NB4 (cell line): ENCODE results near the gene CHI3L1.

Experiments used
- DNase-seq: peaks from one replicate; pipeline ENCODE4 v3.0.0; 2010; ENCODE audit warnings: low read depth
- H3K4me3 ChIP-seq: one replicate; pipeline ENCODE4 v1.5.1; 2011; ENCODE audit warnings: mild to moderate bottlenecking, low read depth, low read length, moderate library complexity
- CTCF ChIP-seq: IDR thresholded peaks from one replicate; pipeline ENCODE4 v1.5.1; 2012; ENCODE audit warnings: low read depth, low read length
- MAX ChIP-seq: IDR thresholded peaks from 2 replicates; pipeline ENCODE4 v1.6.1; 2011; ENCODE audit warnings: low read depth, low read length
- MYC ChIP-seq: IDR thresholded peaks from 2 replicates; pipeline ENCODE4 v1.6.1; 2011; ENCODE audit warnings: low read depth, low read length
- POLR2A ChIP-seq: IDR thresholded peaks from 2 replicates; pipeline ENCODE4 v1.6.1; 2011; ENCODE audit warnings: mild to moderate bottlenecking; ENCODE audit not compliant: insufficient read length; ENCODE audit errors: extremely low read depth

The CHI3L1 gene

GRCh38 chr1:203181586-203182386 is 4.7 kb downstream of the CHI3L1 start:
- no peak overlapping the region for H3K4me3 ChIP-seq
- DNase-seq: peak; percentile 44
- TF ChIP-seq POLR2A: no peak
- no peak for TF ChIP-seq CTCF
- TF ChIP-seq MYC: no peak
- no peak for TF ChIP-seq MAX

DNA sequence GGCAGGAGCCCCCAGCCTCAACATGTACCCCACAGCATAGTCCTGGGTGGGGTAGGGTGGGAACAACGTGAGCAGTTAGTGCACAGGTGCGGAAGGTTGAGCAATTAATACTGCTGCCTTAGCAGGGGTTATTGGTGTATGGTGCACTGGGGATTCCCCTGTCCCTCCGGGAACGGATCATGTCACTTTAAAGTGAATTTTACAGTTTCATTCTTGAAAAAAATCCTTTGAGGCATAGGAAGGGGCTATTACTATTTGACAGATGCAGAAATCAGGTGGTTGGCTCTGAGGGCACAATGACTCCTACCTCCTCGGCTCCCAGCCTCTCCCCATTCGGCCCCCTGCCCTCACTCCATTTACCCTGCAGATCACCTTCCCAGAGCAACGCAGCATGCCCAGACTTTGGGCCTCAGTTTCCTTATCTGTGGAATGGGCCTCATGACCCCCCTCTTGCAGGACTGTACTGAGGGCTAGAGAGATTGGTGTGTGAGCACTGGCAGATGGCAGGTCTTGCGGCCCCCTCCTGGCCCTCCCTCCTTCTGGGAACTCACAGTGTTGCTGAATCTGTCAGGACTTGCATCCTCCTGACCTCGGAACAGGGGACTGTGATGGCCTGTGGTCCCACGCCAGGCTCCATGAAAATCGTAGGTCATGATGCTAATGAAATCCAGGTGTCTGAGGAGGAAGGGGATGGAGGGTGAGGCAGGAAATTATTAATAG is 5.7 kb downstream of the CHI3L1 start:
- TF ChIP-seq CTCF: no peak
- no peak for TF ChIP-seq MAX
- TF ChIP-seq MYC: no peak
- no peak for TF ChIP-seq POLR2A
- DNase-seq: no peak
- no peak overlapping the region for H3K4me3 ChIP-seq

DNA sequence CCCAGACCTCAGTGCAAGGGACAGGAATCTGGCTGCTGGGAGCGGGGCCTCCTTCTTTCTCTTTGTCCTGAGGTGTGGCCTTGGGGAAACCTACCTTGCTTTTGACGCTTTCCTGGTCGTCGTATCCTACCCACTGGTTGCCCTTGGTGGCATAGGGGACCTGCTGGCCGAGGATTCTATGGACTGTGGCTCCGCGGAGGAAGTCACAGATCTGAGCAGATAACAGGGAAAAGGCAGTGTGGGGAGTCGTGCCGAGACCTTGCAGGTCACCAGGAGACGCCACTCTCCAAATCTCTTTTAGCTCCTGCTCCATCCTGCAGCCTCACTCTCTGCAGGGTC is 6.9 kb downstream of the CHI3L1 start:
- no peak for TF ChIP-seq MAX
- TF ChIP-seq POLR2A: no peak
- no peak for TF ChIP-seq CTCF
- TF ChIP-seq MYC: no peak
- no peak for DNase-seq
- no peak overlapping the region for H3K4me3 ChIP-seq

DNA sequence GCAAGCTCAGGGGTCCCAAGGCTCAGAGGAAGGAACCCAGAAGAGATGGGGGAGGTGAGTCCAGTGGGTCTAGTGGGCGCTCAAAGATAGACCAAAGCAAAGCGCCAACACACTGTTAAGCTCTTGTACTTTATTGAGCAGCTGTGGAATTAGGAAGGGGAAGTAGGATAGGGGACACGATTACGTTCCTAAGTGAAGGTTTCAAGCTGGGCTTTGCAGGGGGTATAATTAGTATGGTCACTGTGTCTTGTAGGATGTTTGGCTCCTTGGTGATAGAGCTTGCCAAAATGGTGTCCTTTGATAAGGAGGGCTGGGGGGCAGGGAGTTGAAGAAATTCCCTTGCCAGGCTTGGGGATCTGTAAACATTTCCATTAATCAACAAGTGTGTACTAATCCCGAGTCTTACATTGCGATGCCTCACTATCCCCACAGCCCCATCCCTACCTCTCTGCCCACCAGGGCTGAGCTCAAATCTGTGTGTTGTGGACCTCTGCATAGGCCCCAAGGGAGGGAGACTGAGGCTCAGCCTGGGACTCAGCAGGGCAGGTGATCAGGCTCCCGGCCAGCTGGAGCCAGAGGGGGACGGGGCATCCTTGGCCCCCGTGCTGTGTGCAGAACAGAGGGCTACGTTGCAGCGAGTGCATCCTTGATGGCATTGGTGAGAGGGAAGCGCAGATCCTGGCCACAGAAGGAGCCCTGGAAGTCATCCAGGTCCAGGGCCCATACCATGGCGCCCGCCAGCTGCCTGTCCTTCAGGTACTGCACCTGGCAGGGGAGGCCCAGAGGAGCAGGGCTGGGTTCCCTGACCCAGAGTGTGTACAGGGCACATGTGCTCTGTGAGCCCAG is 7.5 kb downstream of the CHI3L1 start:
- H3K4me3 ChIP-seq: no peak overlapping the region
- DNase-seq: peak; percentile 65
- TF ChIP-seq POLR2A (no peak), MAX (no peak)

GRCh38 chr1:203178083-203178482 is 8.4 kb downstream of the CHI3L1 start:
- H3K4me3 ChIP-seq: no peak overlapping the region
- TF ChIP-seq MYC: no peak
- TF ChIP-seq MAX: no peak
- no peak for TF ChIP-seq POLR2A
- no peak for TF ChIP-seq CTCF
- peak; percentile 47 for DNase-seq

- no peak overlapping the region for H3K4me3 ChIP-seq
- DNase-seq: peak; percentile 83
These were observed 8.9 kb downstream of the CHI3L1 start for GRCh38 chr1:203177470-203178039.

More at GRCh38 chr1:203177470-203178039, 8.9 kb downstream of the CHI3L1 start:
- TF ChIP-seq MYC: no peak
- no peak for TF ChIP-seq POLR2A
- 0 out of 2 replicates have a peak, but pooled peaks have one; percentile 3 for TF ChIP-seq MAX
- no peak for TF ChIP-seq CTCF
